CD14-positive monocyte (primary cell): ENCODE measurements around the gene CD74. TPM values are rescaled to one million over a fixed set of nuclear protein-coding genes. Genes with fewer than 3 reads are reported as not detected.

ENCODE experiments used
- DNase-seq, 3 donors: peaks; one replicate each; pipeline ENCODE4 v3.0.0-alpha.2; 2011 to 2022
- H2AFZ ChIP-seq: 2 replicates; pipeline ENCODE4 v1.6.0; 2012; ENCODE audit warnings: mild to moderate bottlenecking, low read depth, low read length, inconsistent platforms; ENCODE audit not compliant: insufficient read depth, poor library complexity, severe bottlenecking
- H3K27ac ChIP-seq, 2 donors: 1 replicate in 1 of 2; 2 replicates in 1 of 2; pipeline ENCODE4 v1.5.1; 2012 to 2013; ENCODE audit warnings: low read length in 2 of 2, control low read depth in 1 of 2, inconsistent platforms in 1 of 2, low read depth in 1 of 2, mild to moderate bottlenecking in 1 of 2
- H3K27me3 ChIP-seq, 2 donors: one replicate each; pipeline versions ENCODE4 v1.6.0 to v1.6.1; 2011 to 2013; ENCODE audit warnings: low read length in 2 of 2; ENCODE audit not compliant: control insufficient read depth in 2 of 2, insufficient read depth in 2 of 2
- H3K36me3 ChIP-seq, 2 donors: replicated peaks in 1 of 2; 1 replicate in 1 of 2; 2 replicates in 1 of 2; pipeline versions ENCODE4 v1.5.1 to v1.6.1; 2012 to 2013; ENCODE audit warnings: low read length in 2 of 2, control low read depth in 1 of 2, inconsistent platforms in 1 of 2, mild to moderate bottlenecking in 1 of 2; ENCODE audit not compliant: insufficient read depth in 2 of 2, control insufficient read depth in 1 of 2
- H3K4me1 ChIP-seq, 2 donors: 1 replicate in 1 of 2; 2 replicates in 1 of 2; pipeline versions ENCODE4 v1.5.1 to v1.6.1; 2012 to 2013; ENCODE audit warnings: low read length in 2 of 2, control low read depth in 1 of 2, inconsistent platforms in 1 of 2, mild to moderate bottlenecking in 1 of 2, moderate library complexity in 1 of 2; ENCODE audit not compliant: insufficient read depth in 2 of 2, control insufficient read depth in 1 of 2
- H3K4me2 ChIP-seq: replicated peaks from 2 replicates; pipeline ENCODE3; 2012; ENCODE audit warnings: low read length, moderate library complexity, mild to moderate bottlenecking; ENCODE audit not compliant: poor library complexity, severe bottlenecking; ENCODE audit errors: extremely low read depth
- H3K4me3 ChIP-seq, 3 experiments: fragments of 200-600 bp in 1 of 3; sonication (generic) in 1 of 3; replicated peaks in 1 of 3; 1 replicate in 2 of 3; 2 replicates in 1 of 3; pipeline ENCODE4 v1.5.1; 2011 to 2013; ENCODE audit warnings: low read length in 3 of 3, mild to moderate bottlenecking in 3 of 3, control low read depth in 2 of 3, low read depth in 2 of 3, inconsistent platforms in 1 of 3, moderate library complexity in 1 of 3
- H3K79me2 ChIP-seq: 2 replicates; pipeline ENCODE4 v1.6.0; 2012; ENCODE audit warnings: mild to moderate bottlenecking, control low read depth, inconsistent platforms, low read length, moderate library complexity; ENCODE audit not compliant: insufficient read depth
- H3K9ac ChIP-seq: 2 replicates; pipeline ENCODE4 v1.6.0; 2017; ENCODE audit warnings: low read length, mild to moderate bottlenecking; ENCODE audit not compliant: insufficient read depth, poor library complexity, severe bottlenecking
- H3K9me3 ChIP-seq, 2 donors: replicated peaks in 1 of 2; 1 replicate in 1 of 2; 2 replicates in 1 of 2; pipeline versions ENCODE4 v1.5.1 to v1.6.1; 2012 to 2013; ENCODE audit warnings: low read length in 2 of 2, control low read depth in 1 of 2; ENCODE audit not compliant: control insufficient read depth in 1 of 2, insufficient read depth in 1 of 2
- H4K20me1 ChIP-seq: 2 replicates; pipeline ENCODE4 v1.6.0; 2012; ENCODE audit warnings: mild to moderate bottlenecking, low read length, control low read depth, moderate library complexity; ENCODE audit not compliant: insufficient read depth
- H3K27ac Mint-ChIP-seq, 7 donors: one replicate each; pipeline ENCODE4 v1.8.0; 2020; ENCODE audit warnings: mild to moderate bottlenecking in 7 of 7, mixed read lengths in 7 of 7, moderate library complexity in 6 of 7, inconsistent platforms in 2 of 7
- H3K27me3 Mint-ChIP-seq, 3 donors: one replicate each; pipeline ENCODE4 v1.8.0; 2021 to 2022; ENCODE audit warnings: low read depth in 3 of 3, mild to moderate bottlenecking in 3 of 3, mixed read lengths in 3 of 3, moderate library complexity in 3 of 3, inconsistent platforms in 1 of 3
- H3K36me3 Mint-ChIP-seq, 2 donors: one replicate each; pipeline ENCODE4 v1.8.0; 2020; ENCODE audit warnings: mixed read lengths in 2 of 2, inconsistent platforms in 1 of 2, mild to moderate bottlenecking in 1 of 2
- H3K4me1 Mint-ChIP-seq: one replicate; pipeline ENCODE4 v1.8.0; 2020; ENCODE audit warnings: mild to moderate bottlenecking, mixed read lengths
- H3K4me3 Mint-ChIP-seq, 2 donors: one replicate each; pipeline ENCODE4 v1.8.0; 2020; ENCODE audit warnings: mild to moderate bottlenecking in 2 of 2, mixed read lengths in 2 of 2, moderate library complexity in 1 of 2
- H3K9me3 Mint-ChIP-seq, 7 donors: one replicate each; pipeline ENCODE4 v1.8.0; 2020 to 2022; ENCODE audit warnings: mixed read lengths in 7 of 7, mild to moderate bottlenecking in 6 of 7, moderate library complexity in 6 of 7, inconsistent platforms in 2 of 7
- CTCF ChIP-seq: fragments of 200-600 bp; IDR thresholded peaks from one replicate; pipeline ENCODE4 v1.8.0; 2022; ENCODE audit warnings: antibody characterized with exemption, mild to moderate bottlenecking
- WGBS: methylation state at CpG from one replicate; pipeline ENCODE4 v1.1.5; 2013; ENCODE audit warnings: missing lambda C conversion rate; ENCODE audit not compliant: insufficient coverage; 5-methylcytosine and 5-hydroxymethylcytosine counted together
- intact Hi-C, 2 donors: fragments of 100-400 bp; cut with micrococcal nuclease; formaldehyde crosslinking; loops; one replicate each; pipeline versions ENCODE4 v1.15.0 to v1.15.1; 2023
- polyA plus RNA-seq, 3 donors: library from polyadenylated mRNA; depleted of rRNA in 1 of 3; unstranded in 2 of 3; stranded (reverse) in 1 of 3; fragments of 300-500 nt in 2 of 3; fragments of >200 nt in 1 of 3; fragmentation: Illumina TruSeq in 2 of 3; gene quantifications; 1 replicate in 2 of 3; 2 replicates in 1 of 3; pipeline ENCODE4 v1.2.3, GENCODE V29; 2012 to 2021

CD74 gene
- polyA plus RNA-seq, 3 donors = 3,498 to 7,550 (median 4,939) TPM

DNA sequence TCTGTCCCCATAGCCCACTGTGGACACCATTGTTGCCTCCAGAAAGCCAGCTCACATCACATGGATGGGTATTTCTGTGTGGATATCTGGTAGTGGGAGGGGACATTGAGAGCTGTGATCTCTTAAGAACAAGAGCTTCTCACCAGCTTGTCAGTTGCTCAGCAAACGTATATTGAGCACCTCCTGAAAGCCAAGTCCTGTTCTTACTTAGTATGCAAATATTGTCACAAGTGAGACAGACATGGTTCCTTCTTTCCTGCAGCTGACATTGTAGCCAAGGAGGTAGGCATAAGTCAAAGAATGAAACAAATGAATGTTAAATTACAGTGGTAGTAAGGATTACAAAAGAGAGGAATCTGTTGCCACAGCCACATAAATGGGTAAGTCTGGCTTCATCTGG is 51.4 kb downstream of the CD74 start:
- Mint-ChIP-seq H3K27ac (no peak overlapping the region), H3K4me1 (peaks cover 25% of the 10 kb centered on the region), H3K4me3 (no peak overlapping the region), H3K36me3 (peaks cover 56 to 62% of the 10 kb centered on the region in 2 donors), H3K27me3 (no peaks in the 10 kb centered on the region), H3K9me3 (no peaks in the 10 kb centered on the region)
- no peaks in the 10 kb centered on the region for H3K27me3 ChIP-seq
- WGBS = no CpG with 5 or more reads among the region's 1 CpG
- no peak overlapping the region for H2AFZ ChIP-seq
- intact Hi-C loops = no loop called here
- no peak overlapping the region for H3K9ac ChIP-seq
- TF ChIP-seq CTCF = no peak
- H4K20me1 ChIP-seq = peaks cover 10% of the 10 kb centered on the region
- H3K36me3 ChIP-seq = peaks cover 52 to 65% of the 10 kb centered on the region in 2 donors
- H3K27ac ChIP-seq = no peak overlapping the region
- no peaks in the 10 kb centered on the region for H3K9me3 ChIP-seq
- peaks cover 16 to 18% of the 10 kb centered on the region in 2 donors for H3K4me1 ChIP-seq
- no peak overlapping the region for H3K4me3 ChIP-seq
- no peak for DNase-seq
- H3K79me2 ChIP-seq = peaks cover 30% of the 10 kb centered on the region
- H3K4me2 ChIP-seq = no peak overlapping the region

GRCh38 chr5:150358261-150359095 is 54.2 kb downstream of the CD74 start:
- Histone ChIP-seq H3K79me2 (peaks cover 30% of the 10 kb centered on the region), H3K9me3 (no peaks in the 10 kb centered on the region), H4K20me1 (peaks cover 10% of the 10 kb centered on the region), H3K9ac (peak overlapping the region; percentile 85), H3K27me3 (no peaks in the 10 kb centered on the region), H3K36me3 (peaks cover 26 to 37% of the 10 kb centered on the region in 2 donors), H3K4me2 (peak overlapping the region; percentile 81), H3K27ac (peak overlapping the region in 1 of 2 donors; percentile 70), H3K4me3 (peak overlapping the region; percentile 55 to 85 (median 77)), H2AFZ (peak overlapping the region; percentile 84), H3K4me1 (peaks cover 16 to 19% of the 10 kb centered on the region in 2 donors)
- no peak for DNase-seq
- 75% methylated on average over 17 of the region's 23 CpGs for WGBS
- Mint-ChIP-seq H3K27me3 (peaks cover 0 to 6% (median 0%) of the 10 kb centered on the region in 3 donors), H3K4me1 (peaks cover 27% of the 10 kb centered on the region), H3K36me3 (peaks cover 33 to 38% of the 10 kb centered on the region in 2 donors), H3K27ac (peak overlapping the region in 5 of 7 donors; percentile 15 to 87 (median 73)), H3K4me3 (peak overlapping the region; percentile 78 to 88), H3K9me3 (no peaks in the 10 kb centered on the region)
- intact Hi-C loops = no loop called here
- TF ChIP-seq CTCF = no peak
